GM18873 (cell line): ENCODE data around the gene TTC7B.

Experiments used
- ATAC-seq: cut with Tn5 transposase; IDR thresholded peaks from one replicate; pipeline ENCODE4 v1.9.1; 2021; ENCODE audit warnings: mild to moderate bottlenecking, moderate library complexity, moderate number of reproducible peaks; ENCODE audit not compliant: unreplicated experiment, low FRiP score

TTC7B gene

GRCh38 chr14:90523544-90523943, 292.7 kb downstream of the TTC7B start:
- no peak for ATAC-seq

- no peak for ATAC-seq
These were observed 293.5 kb downstream of the TTC7B start for GRCh38 chr14:90522571-90523191.

GRCh38 chr14:90521930-90522483, 294.2 kb downstream of the TTC7B start:
- no peak for ATAC-seq

- no peak for ATAC-seq
These were observed 294.9 kb downstream of the TTC7B start for GRCh38 chr14:90521084-90521929.

GRCh38 chr14:90520326-90520725, 295.9 kb downstream of the TTC7B start:
- no peak for ATAC-seq

GRCh38 chr14:90519262-90519920, 296.8 kb downstream of the TTC7B start:
- no peak for ATAC-seq

- no peak for ATAC-seq
These were observed 297.3 kb downstream of the TTC7B start for GRCh38 chr14:90518941-90519256.

- no peak for ATAC-seq
These were observed 297.9 kb downstream of the TTC7B start for GRCh38 chr14:90518069-90518940.

GRCh38 chr14:90517076-90517841, 299.0 kb downstream of the TTC7B start:
- no peak for ATAC-seq

GRCh38 chr14:90514566-90514965, 301.7 kb downstream of the TTC7B start:
- no peak for ATAC-seq

GRCh38 chr14:90514015-90514398, 302.2 kb downstream of the TTC7B start:
- no peak for ATAC-seq

- no peak for ATAC-seq
These were observed 302.8 kb downstream of the TTC7B start for GRCh38 chr14:90513161-90514014.

GRCh38 chr14:90512329-90512991, 303.8 kb downstream of the TTC7B start:
- no peak for ATAC-seq

- no peak for ATAC-seq
These were observed 304.4 kb downstream of the TTC7B start for GRCh38 chr14:90511795-90512328.

GRCh38 chr14:90511252-90511651, 305.0 kb downstream of the TTC7B start:
- no peak for ATAC-seq

GRCh38 chr14:90510159-90510558, 306.1 kb downstream of the TTC7B start:
- no peak for ATAC-seq

GRCh38 chr14:90509403-90509802, 306.8 kb downstream of the TTC7B start:
- ATAC-seq, result no peak
